ENCODE measurements around the gene CD320.
"Not testable (repeated sequence)": the region's sequence is repeated elsewhere in the genome, so short reads cannot be mapped to it uniquely, and the experiment has no call there.

CD320 gene

DNA sequence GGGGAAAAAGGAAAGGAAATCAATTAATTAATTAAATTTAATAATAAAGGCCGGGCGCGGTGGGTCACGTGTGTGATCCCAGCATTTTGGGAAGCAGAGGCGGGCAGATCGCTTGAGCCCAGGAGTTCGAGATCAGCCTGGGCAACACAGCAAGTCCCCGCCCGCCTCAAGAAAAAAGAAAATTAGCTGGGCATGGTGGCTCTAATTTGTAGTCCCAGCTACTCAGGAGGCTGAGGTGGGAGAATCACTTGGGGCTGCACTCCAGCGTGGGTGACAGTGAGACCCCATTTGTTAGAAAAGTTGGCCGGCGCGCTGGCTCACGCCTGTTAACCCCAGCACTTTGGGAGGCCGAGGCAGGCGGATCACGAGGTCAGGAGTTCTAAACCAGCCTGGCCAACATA lies 733 bp upstream of the CD320 start:
- DNase-seq (ENCODE audit: low read depth): no peak

DNA sequence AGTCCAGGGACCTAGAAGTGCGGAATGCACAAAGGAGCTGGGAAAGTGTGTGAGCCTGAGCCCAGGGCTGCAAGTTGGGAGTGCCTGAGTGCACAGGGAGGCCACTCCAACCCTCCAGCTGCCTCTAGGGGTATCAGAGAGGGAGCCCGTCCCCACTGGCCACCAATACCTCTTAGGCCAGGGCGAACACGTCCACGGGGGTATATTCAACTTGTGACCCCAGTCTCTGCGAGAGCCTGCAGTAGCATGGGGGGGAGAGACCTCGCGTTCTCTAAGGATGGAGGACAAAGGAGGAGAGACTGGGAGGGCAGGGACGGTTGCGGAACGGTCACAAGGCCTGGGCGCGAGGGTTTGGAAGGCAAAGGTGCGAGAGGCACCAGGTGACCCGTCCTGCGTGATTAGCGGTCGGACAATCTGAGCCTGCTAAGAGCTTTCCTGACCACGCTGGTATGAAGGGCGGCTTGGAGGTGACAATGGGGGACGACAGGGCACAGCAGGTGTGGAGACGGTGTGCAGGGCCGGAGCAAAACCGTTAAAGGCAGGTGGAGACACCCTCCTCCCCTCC lies 676 bp downstream of the CD320 start:
- no peak for DNase-seq (ENCODE audit: low read depth)

DNA sequence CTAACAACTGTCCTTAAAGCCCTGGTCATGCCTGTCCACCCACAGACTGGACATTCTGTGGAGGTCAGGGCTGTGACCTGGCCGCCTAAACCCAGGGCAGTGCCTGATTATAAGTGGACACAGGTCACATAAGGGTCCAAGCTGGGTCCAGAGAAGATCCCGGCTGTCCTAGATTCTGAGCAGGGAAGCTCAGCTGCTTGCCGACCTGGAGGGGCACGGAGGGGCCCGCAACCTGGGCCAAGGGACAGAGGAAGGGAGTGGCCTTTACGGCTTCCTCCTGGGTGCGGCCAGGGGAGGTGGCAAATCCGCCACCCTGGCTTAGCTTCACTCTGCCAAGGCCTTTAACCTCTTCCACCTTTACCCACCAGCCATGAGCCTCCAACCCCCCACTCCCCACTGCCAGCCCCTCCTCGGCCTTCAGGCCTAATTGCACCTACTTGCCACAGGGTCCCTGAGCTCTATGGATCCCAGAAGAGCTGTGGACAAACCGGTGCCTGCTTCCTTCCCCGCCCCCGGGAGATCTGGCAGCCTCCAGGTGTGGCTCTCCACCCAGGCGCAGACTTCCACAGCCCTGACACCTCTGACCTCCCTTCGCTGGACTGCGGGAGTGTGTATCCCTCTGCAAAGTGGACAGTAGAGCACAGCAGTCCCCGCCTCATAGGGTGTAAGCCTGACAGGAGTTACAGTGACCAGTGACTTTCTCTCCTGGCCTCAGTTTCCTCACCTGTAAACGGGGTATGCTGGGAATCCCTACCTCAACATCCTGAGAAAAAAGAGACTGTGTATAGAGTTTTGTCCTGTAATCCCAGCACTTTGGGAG lies 1.7 kb downstream of the CD320 start:
- DNase-seq (ENCODE audit: low read depth): no peak

DNA sequence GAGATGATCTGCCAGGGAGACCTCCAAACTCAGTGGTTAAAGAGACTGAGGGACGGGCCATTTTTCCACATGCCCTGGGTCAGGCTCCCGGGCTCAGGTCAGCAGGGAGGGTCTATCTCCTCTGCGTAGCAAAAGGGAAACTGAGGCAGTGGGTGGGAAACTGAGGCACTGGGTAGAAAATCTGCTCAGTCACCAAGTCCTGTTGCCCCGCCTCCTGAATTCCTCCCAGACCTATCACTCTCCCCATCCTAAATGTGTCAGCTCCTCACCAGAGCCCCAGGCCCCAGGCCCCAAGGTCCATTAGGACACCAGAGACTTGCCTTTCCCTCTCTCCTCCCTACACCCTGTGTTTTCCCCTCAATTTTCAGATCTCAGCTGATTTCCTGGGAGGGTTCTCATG lies 2.4 kb downstream of the CD320 start:
- DNase-seq (ENCODE audit: low read depth): no peak

DNA sequence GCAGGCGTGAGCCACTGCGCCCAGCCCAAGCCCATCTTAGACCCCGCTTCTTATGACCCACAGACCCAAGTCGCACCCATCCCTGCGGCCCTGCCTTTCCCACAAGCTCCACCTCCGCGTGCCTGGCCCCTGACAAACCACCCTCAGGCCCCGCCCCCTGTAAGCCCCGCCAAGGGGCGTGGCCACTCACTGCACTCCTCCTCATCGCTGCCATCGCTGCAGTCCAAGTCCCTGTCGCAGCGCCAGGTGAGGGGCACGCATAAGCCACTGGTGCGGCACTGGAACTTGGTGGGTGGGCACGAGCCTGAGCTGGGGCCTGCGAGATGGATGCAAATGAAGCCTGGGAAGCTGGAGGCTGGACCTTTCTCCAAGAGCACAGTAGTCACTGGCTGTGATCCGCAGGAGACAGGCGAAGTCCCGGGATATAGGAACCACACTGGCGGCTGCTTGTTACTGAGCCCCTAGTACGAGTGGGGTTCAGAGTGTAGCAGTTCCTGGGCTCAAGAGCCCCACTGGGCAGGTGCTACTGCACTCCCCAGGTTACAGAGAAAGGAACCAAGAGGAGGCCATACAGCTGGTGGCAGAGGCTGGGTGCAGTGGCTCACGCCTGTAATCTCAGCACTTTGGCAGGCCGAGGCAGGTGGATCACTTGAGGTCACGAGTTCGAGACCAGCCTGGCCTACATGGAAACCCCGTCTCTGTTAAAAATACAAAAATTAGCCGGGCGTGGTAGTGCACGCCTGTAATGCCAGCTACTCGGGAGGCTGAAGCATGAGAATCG lies 3.1 kb downstream of the CD320 start:
- DNase-seq (ENCODE audit: low read depth): no peak

DNA sequence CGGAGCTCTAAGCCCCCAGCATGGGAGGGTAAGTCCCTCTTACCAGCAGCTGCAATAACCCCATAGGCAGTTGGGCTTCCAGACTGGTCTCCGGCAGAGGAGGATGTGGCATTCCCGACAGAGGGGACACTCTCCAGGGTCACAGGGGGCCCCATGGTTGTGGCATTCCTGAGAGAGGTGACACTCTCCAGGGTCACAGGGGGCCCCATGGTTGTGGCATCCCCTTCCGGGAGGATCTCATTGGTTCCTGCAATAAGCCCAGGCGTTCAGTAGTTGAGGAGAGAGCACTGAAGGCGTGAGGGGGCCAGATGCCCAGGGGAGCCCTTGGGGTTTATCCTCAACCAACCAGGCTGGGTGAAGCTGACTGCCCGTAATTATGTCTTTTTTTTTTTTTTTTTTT lies 5.4 kb downstream of the CD320 start:
- no peak for DNase-seq (ENCODE audit: low read depth)

DNA sequence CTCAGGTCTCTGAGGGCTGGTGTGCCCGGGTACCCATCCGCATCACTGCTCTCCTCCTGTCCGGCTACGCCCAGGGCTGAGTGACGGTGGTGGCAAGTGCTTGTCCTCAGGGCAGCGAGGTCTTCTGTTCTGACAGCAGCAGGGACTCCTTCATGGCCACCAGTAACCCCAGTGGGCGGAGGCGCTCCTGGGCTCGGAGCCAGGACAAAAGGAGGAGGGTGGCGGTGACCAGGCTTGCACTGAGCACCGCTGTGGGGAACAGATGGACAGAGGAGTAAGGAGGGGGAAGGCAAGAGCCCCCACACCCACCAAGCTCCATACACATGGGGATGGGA lies 5.8 kb downstream of the CD320 start:
- DNase-seq (ENCODE audit: low read depth): no peak

DNA sequence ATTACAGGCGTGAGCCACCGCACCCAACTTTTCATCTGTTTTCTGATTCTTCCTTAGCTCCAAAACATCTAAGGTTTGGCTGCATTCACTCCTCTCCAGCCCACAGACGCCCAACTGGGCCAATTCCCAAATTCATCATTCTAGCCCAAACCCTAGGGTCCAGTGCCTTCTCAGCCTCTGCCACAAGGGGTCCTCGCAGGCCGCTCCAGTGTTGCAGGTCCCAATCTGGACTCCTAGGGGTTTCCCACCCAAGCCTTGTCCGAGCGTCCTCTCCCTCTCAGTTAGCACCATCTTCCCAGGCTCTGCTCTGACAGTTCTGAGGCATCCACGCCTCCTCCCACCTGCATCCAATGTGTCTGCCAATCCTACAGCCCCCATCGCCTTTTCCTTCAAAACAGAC lies 16.8 kb downstream of the CD320 start:
- not testable (repeated sequence) for DNase-seq (ENCODE audit: low read depth)

DNA sequence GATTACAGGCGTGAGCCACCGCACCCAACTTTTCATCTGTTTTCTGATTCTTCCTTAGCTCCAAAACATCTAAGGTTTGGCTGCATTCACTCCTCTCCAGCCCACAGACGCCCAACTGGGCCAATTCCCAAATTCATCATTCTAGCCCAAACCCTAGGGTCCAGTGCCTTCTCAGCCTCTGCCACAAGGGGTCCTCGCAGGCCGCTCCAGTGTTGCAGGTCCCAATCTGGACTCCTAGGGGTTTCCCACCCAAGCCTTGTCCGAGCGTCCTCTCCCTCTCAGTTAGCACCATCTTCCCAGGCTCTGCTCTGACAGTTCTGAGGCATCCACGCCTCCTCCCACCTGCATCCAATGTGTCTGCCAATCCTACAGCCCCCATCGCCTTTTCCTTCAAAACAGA lies 31.6 kb downstream of the CD320 start:
- DNase-seq (ENCODE audit: low read depth): not testable (repeated sequence)

DNA sequence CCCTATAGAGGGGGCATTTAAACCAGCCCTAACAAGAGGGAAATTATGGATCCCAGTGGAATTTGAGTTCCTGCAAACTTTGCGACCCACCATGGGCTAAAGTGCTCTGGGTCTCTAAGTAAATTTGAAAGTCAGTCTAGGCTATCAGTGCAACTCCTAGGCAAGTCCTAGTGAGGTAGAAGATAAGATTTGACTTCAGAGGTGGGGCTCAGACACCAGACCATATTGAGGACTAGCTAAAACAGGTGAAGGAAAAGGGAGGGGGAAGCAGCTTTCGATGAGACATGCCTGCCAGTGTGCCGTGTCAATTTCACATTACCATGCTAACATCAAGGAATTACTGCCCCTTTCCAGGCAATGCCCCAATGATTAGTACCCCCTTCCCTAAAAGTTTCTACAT lies 38.4 kb downstream of the CD320 start:
- DNase-seq (ENCODE audit: low read depth): no peak

DNA sequence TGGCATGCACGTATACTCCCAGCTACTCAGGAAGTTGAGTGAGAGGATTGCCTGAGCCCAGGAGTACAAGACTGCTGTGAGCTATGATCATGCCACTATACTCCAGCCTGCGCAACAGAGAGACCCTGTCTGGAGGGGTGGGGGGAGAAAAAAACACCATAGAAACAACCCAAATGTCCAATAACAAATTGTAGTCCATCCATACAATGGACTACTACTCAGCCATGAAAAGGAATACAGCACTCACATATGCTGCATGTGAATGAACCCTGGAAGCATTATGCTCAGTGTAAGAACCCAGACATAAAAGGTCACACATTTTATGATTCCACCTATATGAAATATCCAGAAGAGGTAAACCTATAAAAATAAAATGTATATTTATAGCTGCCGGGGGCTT lies 42.3 kb downstream of the CD320 start:
- no peak for DNase-seq (ENCODE audit: low read depth)

DNA sequence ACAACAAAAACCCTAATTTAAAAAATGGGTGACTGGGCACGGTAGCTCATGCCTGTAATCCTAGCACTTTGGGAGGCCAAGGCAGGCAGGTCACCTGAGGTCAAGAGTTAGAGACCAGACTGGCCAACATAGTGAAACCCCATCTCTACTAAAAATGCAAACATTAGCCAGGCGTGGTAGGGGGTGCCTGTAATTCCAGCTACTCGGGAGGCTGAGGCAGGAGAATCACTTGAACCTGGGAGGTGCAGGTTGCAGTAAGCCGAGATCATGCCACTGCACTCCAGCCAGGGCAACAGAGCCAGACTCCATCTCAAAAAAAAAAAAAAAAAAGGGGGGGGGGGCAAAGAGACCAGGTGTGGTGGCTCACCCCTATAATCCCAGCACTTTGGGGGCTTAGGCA lies 43.9 kb downstream of the CD320 start:
- not testable (repeated sequence) for DNase-seq (ENCODE audit: low read depth)

DNA sequence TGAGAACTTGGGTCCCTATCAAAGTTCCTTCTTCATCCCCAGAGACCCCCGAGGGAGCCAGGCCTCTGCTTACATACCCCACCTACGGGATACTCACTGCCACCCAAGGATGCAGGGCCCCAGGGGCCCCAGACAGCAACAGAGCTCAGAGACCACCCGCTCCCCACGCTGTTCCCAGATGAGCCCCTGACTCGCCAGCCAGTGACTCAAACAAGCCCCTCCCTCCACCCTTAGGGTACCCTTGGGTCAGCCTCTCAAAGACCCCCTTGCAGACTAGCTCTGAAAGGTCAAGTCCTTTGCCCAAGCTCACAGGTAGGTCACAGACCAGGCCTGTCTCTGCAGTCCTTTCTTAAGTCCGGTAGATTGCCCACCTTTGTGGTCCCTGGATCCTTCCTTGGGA lies 45.7 kb downstream of the CD320 start:
- no peak for DNase-seq (ENCODE audit: low read depth)

DNA sequence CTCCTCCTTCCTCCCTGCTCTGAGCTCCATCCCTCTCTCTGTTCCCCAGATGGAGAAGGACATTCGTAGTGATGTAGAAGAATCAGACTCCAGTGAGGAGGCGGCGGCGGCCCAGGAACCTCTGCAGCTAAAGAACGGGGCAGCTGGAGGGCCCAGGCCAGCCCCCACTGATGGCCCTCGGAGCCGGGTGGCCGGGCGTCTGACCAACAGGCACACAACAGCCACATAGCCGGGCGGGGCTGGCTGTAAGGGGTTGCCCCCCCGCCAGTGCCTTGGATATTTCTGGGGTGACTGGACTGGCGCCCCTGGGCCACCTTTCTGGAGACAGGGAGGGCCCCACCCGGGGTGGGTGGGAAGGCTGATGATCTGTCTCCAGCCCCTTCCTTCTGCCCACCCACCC lies 46.3 kb downstream of the CD320 start:
- no peak for DNase-seq (ENCODE audit: low read depth)

DNA sequence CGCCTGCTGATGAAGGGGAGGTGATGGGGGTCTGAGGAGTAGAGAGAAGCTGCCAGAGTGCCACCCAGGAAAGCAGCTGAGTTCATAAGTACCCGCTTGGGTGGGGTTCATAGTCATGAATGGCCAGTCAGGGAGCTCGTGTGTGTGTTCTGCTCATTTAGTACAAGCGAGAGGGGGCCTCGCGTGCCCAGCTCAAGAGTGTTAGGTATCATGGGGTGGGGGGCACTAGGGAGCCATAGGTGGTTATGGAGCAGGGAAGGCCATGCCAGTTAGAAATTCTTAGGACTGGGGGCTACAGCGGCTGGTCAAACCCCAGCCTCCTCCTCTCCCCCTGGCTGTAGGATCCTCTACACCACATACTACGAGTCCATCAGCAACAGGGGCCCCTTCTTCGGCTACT lies 46.8 kb downstream of the CD320 start:
- DNase-seq (ENCODE audit: low read depth): no peak

DNA sequence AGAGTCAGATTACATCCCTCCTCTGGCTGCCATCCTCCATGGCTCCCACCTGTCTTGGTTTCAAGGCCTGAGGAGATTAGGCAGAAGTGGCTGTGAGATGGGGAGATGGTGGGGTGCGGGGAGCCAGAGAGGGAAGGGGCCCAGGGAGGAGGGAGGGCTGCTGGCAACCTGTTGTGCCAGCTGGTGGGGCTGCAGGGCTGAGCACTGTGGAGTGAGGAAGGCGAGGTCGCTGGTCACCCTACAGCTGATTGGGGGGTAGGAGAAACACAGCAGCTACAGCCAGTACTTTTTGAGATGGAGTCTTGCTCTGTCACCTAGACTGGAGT lies 48.3 kb downstream of the CD320 start:
- DNase-seq (ENCODE audit: low read depth): no peak

DNA sequence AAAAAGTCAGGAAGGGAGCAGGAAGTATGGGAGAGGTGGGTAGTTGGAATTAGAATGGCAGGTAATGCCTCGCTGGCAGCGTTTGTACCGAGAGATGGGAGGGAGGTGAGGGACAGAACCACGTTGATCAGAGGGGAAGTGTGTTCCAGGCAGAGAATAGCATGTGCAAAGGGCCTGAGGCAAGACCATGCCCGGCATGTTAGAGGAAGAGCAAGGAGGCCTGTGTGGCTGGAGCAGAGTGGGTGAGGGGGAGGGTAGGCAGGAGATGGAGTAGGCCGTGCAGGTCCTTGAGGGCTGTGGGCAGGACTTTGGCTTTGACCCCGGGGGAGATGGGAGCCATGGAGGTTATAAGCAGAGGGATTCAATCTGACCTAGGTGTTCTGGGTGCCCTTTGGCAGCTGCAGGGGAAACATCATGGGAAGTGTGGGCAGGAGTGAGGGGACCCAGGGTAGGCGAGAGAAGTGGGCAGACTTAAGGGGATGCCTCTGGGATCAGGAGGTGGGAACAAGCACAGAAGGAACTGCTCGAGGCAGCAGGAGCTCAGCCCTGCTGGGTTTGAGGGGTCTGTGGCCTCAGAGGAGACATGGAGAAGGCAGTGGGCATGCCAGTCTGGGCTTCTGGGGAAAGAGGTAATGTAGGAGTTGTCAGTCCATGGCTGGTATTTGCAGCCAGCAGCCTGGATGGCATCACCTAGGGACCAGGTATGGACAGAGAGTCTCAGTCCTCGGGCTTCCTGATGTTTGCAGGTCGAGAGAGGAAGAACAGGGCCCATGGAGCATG lies 48.8 kb downstream of the CD320 start:
- DNase-seq (ENCODE audit: low read depth): no peak

DNA sequence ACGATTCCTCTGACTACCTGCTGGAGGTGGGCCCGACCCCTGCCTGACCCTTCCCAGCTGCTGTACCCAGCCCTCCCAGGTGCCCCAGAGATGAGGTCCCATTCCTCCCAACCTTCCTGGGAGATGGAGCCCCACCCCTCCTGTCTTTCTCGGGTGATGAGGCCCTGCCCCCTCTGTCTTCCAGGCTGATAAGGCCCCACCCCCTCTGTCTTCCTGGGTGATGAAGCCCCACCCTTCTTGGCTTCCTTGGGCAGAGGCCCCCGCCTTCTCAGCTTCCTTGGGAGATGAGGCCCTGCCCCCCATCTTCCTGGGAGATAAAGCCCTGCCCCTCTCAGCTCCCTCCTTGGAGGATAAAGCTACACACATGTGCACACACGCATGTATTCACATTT lies 51.1 kb downstream of the CD320 start:
- DNase-seq (ENCODE audit: low read depth): no peak

DNA sequence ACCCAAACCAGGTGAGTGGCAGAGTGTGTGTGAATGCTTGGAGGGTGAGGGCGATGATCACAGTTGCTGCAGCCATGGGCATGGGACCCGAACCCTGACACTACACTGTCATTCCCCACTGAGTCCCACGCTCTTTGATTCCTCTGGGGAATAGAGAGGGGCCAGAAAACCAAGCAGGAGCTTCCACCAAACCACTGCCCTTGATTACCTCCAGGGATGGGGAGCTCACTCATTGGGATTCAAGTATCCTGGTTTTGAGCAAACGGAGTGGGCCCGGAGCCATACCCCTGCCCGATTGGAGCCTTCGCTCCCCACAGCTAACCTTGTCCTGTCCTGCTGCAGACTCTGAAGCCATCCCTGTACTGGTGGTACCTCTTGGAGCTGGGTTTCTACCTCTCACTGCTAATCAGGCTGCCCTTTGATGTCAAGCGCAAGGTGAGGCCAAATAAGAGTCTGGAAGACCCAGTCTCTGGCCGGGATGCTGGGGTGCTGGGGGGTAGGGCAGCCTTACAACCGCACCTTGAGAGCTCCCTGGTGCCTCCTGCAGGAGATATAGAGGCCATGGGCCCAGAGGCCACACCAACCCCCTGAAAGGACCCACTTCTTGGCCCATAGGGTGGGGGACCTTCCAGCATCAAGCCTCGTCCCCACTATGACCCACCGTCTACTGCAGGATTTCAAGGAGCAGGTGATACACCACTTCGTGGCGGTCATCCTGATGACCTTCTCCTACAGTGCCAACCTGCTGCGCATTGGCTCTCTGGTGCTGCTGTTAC lies 51.7 kb downstream of the CD320 start:
- DNase-seq (ENCODE audit: low read depth): no peak

DNA sequence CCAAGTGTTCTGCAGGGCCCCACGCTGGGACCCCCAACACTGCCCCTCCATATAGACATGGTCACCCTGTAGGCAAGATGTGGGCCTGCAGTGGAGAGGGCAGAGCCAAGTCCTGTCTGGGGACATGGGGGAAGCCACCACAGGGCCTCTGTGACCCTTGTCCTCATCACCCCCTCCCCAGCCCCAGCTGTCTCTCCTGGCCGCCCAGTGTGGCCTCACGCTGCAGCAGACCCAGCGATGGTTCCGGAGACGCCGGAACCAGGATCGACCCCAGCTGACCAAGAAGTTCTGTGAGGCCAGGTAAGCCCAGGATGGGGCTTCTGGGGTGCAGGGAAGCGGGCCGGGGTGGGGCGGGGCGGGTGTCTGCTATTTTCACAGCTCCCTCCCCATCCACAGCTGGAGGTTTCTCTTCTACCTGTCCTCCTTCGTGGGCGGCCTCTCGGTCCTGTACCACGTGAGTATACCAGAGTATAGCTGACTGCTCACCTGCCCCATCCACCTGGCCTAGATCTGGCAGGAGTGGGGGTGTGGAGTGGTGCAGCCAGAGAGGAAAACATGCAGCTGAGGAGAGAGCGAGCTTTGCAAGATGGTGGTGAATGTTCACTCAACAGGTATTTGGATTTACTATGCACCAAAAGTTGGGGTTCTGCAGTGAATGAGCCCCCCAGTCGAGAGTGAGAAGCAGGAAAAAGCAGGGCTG lies 52.6 kb downstream of the CD320 start:
- DNase-seq (ENCODE audit: low read depth): no peak

DNA sequence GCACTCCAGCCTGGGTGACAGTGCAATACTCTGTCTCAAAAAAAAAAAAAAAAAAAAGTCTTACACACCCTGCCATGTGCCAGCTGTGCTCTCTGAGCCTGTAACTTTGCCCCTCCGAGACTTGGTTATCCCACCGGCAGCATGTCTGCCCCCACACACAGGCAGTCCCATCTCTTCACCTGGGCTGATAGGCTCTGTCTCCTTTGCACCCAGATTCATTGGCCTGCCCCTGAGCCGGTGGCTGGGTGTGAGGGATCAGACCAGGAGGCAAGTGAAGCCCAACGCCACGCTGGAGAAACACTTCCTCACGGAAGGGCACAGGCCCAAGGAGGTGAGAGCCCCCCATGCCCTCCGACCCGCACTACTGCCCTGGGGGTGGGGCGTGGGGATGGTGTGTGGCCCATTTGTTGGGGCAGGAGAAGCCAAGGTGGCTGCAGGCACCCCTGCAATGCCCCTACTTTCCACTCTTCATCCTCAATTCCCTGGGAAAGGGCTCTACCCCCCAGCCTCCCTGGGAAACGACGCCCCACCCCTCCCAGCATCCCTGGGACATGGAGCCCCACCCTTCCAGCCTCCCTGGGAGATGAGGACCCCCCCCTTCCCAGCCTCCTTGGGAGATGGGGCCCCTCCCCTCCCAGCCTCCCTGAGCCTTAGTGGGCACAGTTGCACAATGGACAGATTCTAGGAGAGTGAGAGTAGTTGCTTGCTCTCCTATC lies 53.7 kb downstream of the CD320 start:
- DNase-seq (ENCODE audit: low read depth): no peak
